Measurements from ENCODE around the gene LHFPL4.

Gene LHFPL4

DNA sequence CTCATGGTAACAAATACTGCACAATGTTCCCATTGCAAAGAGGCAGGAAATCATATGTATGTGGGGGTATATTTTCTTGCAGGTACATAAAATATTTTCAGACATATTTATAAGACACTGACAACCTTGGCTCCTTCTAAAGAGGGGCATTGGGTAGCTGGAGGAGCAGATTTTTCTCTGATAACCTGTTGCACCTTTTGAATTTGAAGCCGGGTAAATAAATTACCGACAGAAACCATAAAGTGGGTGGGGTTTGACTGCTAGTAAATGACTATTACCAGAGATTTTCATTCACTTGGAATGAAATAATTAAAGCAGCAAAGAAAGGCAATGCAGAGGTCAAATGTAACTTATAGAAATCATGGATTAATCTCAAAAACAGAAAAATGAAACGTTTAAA is 19.2 kb downstream of the LHFPL4 start:
- Histone ChIP-seq H3K4me1 (ENCODE audit: insufficient read depth, low read length) (no peaks in the 10 kb centered on the region), H3K9ac (ENCODE audit: low read length) (no peak overlapping the region), H3K27me3 (ENCODE audit: control insufficient read depth in 1 of 2, insufficient read depth in 2 of 2, low read length in 2 of 2) (no peaks in the 10 kb centered on the region), H3K36me3 (ENCODE audit: insufficient read depth, low read length) (no peaks in the 10 kb centered on the region), H3K9me3 (ENCODE audit: low read length) (no peaks in the 10 kb centered on the region), H3K27ac (ENCODE audit: low read depth, low read length) (no peak overlapping the region), H3K4me3 (ENCODE audit: low read depth in 1 of 2, low read length in 2 of 2) (no peak overlapping the region)

DNA sequence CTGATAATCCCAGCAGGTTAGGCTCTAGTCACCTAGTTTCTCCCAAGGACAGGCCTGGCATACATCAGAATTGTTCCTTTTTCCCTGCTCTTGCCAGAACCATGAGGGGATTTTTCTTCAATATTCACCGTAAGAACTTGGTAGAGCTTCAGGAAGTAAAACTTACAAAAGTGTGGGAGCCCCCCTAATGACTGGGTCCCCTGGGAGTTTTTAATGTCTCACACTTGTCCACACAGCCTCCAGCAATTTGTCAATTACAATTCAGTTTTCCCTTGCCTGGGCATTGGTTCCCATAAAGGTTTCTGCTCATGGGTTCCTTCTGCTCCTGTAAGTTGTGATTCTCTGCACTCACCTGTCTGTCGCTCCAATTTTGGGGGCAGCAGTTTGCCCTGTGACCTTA is 28.5 kb downstream of the LHFPL4 start:
- Histone ChIP-seq H3K4me1 (ENCODE audit: insufficient read depth, low read length) (no peaks in the 10 kb centered on the region), H3K4me3 (ENCODE audit: low read depth in 1 of 2, low read length in 2 of 2) (no peak overlapping the region), H3K9me3 (ENCODE audit: low read length) (no peaks in the 10 kb centered on the region), H3K36me3 (ENCODE audit: insufficient read depth, low read length) (no peaks in the 10 kb centered on the region), H3K27ac (ENCODE audit: low read depth, low read length) (no peak overlapping the region), H3K9ac (ENCODE audit: low read length) (no peak overlapping the region), H3K27me3 (ENCODE audit: control insufficient read depth in 1 of 2, insufficient read depth in 2 of 2, low read length in 2 of 2) (no peaks in the 10 kb centered on the region)

DNA sequence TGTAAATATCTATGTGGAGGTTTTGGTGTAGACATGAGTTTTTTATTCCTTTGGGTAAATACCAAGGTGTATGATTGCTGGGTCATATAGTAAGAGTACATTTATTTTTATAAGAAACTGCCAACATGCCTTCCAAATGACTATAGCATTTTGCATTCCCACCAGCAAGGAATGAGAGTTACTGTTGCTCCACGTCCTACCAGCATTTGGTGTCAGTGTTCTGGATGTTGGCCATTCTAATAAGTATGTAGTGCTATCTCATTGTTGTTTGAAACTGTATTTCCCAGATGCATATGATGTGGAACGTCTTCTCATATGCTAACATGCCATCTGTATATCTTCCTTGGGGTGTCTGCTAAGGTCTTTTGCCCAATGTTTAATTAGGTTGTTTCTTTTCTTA is 38.7 kb downstream of the LHFPL4 start:
- no peaks in the 10 kb centered on the region for H3K4me1 ChIP-seq (ENCODE audit: insufficient read depth, low read length)
- H3K9me3 ChIP-seq (ENCODE audit: low read length), result no peaks in the 10 kb centered on the region
- H3K27ac ChIP-seq (ENCODE audit: low read depth, low read length), result no peak overlapping the region
- H3K27me3 ChIP-seq (ENCODE audit: control insufficient read depth in 1 of 2, insufficient read depth in 2 of 2, low read length in 2 of 2), result peaks cover 0 to 5% of the 10 kb centered on the region in 2 donors
- H3K36me3 ChIP-seq (ENCODE audit: insufficient read depth, low read length), result no peaks in the 10 kb centered on the region
- no peak overlapping the region for H3K9ac ChIP-seq (ENCODE audit: low read length)
- no peak overlapping the region for H3K4me3 ChIP-seq (ENCODE audit: low read depth in 1 of 2, low read length in 2 of 2)

DNA sequence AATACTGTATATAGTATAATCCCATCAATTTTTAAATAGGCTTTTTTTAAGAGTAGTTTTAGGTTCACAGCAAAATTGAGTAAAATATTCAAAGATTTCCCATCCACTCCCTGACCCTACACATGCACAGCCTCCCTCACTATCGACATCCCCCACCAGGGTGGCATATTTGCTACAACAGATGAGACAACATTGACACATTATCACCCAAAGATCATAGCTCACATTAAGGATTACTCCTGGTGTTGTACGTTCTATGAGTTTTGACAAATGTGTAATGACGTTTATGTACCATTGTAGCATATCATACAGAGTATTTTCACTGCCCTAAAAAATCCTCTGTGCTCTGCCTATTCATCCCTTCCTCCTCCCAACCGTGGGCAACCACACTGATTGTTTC is 39.3 kb downstream of the LHFPL4 start:
- no peaks in the 10 kb centered on the region for H3K36me3 ChIP-seq (ENCODE audit: insufficient read depth, low read length)
- H3K9me3 ChIP-seq (ENCODE audit: low read length), result no peaks in the 10 kb centered on the region
- no peak overlapping the region for H3K9ac ChIP-seq (ENCODE audit: low read length)
- H3K27ac ChIP-seq (ENCODE audit: low read depth, low read length), result no peak overlapping the region
- H3K27me3 ChIP-seq (ENCODE audit: control insufficient read depth in 1 of 2, insufficient read depth in 2 of 2, low read length in 2 of 2), result peaks cover 0 to 11% of the 10 kb centered on the region in 2 donors
- H3K4me1 ChIP-seq (ENCODE audit: insufficient read depth, low read length), result no peaks in the 10 kb centered on the region
- H3K4me3 ChIP-seq (ENCODE audit: low read depth in 1 of 2, low read length in 2 of 2), result no peak overlapping the region

DNA sequence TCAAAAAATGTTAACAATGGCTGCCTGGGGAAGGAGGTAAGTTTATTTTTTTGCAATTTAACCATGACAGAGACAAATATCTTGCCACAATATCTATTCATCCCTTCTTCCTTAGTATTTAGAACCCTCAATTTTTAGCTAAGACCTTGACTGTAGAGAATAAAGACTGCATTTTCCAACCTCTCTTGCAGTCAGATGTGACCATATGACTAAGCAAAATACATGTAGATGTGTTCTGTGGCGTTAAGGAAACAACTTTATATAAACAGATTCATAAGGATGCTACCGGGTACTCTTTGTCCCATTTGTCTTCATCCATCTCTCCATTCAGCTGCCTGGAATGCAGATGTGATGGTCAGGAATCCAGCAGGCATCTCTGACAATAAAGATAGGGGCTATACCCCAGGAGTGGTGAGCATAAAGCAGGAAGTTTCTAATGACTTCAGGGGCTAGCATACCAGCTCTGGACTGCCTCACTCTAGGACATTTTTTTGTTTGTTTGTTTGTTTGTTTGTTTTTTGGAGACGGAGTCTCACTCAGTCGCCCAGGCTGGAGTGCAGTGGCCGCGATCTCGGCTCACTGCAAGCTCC is 41.1 kb downstream of the LHFPL4 start:
- Histone ChIP-seq H3K9me3 (ENCODE audit: low read length) (no peaks in the 10 kb centered on the region), H3K27ac (ENCODE audit: low read depth, low read length) (no peak overlapping the region), H3K9ac (ENCODE audit: low read length) (no peak overlapping the region), H3K4me1 (ENCODE audit: insufficient read depth, low read length) (no peaks in the 10 kb centered on the region), H3K27me3 (ENCODE audit: control insufficient read depth in 1 of 2, insufficient read depth in 2 of 2, low read length in 2 of 2) (peaks cover 0 to 20% of the 10 kb centered on the region in 2 donors), H3K4me3 (ENCODE audit: low read depth in 1 of 2, low read length in 2 of 2) (no peak overlapping the region), H3K36me3 (ENCODE audit: insufficient read depth, low read length) (no peaks in the 10 kb centered on the region)

DNA sequence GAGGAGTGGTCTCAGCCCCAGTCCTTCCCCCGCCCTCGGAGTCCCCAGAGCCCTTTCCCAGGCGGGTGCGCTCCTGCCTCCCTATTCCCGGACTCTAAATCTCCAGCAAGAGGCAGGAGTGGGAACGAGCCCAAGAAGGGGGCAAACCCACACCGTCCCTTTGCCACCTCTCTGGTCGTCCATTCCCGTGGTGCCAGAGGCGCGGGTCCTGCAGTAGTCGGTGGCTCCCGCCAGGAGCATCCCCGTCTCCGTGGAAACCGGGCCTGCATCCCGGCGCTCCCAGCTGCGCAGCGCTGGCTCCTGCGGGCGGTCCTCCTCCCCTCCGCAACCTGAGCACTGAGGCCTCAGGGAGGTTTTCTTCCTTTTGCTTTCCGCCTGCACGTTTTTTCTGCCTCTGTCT is 44.8 kb downstream of the LHFPL4 start:
- Histone ChIP-seq H3K27me3 (ENCODE audit: control insufficient read depth in 1 of 2, insufficient read depth in 2 of 2, low read length in 2 of 2) (peaks cover 0 to 20% of the 10 kb centered on the region in 2 donors), H3K27ac (ENCODE audit: low read depth, low read length) (no peak overlapping the region), H3K9me3 (ENCODE audit: low read length) (no peaks in the 10 kb centered on the region), H3K36me3 (ENCODE audit: insufficient read depth, low read length) (no peaks in the 10 kb centered on the region), H3K4me3 (ENCODE audit: low read depth in 1 of 2, low read length in 2 of 2) (no peak overlapping the region), H3K9ac (ENCODE audit: low read length) (no peak overlapping the region), H3K4me1 (ENCODE audit: insufficient read depth, low read length) (no peaks in the 10 kb centered on the region)

DNA sequence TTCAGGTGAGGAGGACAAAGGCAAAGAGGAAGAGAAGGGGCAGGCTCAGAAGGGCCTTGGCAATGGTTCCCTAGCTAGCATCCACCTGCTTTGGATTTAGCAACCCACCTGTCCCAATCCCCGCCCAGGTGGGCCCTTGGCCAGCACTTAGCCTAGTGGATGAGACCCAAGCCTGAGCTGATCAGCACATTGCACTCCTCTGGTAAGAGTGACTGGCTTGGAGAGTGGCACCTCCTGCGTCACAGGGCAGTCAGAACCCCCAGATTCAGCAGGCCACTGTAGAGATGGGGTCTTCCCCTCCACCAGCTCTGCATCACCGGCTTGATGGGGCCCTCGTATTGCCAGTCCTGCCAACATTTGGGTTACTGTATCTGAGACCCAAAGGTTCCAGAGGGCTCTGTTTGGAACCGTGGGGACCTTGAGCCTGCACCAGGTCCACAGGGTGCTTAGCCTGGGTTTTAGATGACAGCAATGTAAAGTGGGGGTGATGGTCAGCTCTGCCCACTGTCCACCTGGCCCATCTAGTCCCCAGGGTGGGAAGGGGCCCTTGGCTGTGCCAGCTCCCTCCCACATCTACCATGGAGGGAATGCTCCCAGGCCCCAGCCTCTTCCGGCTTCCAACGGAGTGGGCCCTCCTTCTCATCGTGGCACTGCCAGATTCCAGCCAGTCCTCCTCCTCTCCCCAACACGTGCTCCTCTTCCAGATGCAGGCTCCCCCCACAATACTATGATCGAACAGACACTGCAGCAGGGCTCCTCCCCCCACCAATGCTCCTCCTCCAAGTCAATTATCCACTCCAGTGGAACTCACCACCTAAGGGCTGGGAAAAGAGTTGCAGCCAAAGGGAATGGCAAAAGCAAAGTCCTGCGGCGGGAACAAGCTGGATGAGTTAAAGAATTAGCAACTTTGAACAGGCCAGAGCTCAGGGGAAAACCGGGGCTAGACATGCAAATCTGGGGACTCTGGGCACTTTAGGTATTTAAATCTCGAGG is 45.7 kb downstream of the LHFPL4 start:
- Histone ChIP-seq H3K4me3 (ENCODE audit: low read depth in 1 of 2, low read length in 2 of 2) (no peak overlapping the region), H3K27me3 (ENCODE audit: control insufficient read depth in 1 of 2, insufficient read depth in 2 of 2, low read length in 2 of 2) (peaks cover 0 to 20% of the 10 kb centered on the region in 2 donors), H3K36me3 (ENCODE audit: insufficient read depth, low read length) (no peaks in the 10 kb centered on the region), H3K9me3 (ENCODE audit: low read length) (no peaks in the 10 kb centered on the region), H3K4me1 (ENCODE audit: insufficient read depth, low read length) (no peaks in the 10 kb centered on the region), H3K9ac (ENCODE audit: low read length) (no peak overlapping the region), H3K27ac (ENCODE audit: low read depth, low read length) (no peak overlapping the region)

DNA sequence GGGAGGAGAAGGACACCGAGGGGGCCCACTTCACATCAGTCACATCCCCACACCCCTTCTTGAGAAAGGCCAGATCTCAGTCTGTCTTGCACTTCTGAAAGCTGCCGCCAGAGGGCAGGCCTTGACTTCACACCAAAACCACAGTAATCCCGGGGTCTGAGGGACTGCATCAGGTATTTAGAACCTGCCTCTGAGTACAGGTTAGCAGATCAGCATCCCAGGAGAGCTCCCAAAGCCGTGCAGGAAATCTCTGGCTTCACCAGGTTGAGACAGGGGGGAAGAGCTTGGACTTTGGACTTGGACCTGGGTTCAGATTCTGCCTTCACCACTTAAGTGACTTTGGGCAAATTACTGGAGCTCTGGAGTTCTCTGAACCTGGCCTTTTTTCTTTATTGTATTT is 50.3 kb downstream of the LHFPL4 start:
- Histone ChIP-seq H3K9me3 (ENCODE audit: low read length) (no peaks in the 10 kb centered on the region), H3K27ac (ENCODE audit: low read depth, low read length) (no peak overlapping the region), H3K36me3 (ENCODE audit: insufficient read depth, low read length) (no peaks in the 10 kb centered on the region), H3K4me3 (ENCODE audit: low read depth in 1 of 2, low read length in 2 of 2) (no peak overlapping the region), H3K4me1 (ENCODE audit: insufficient read depth, low read length) (peaks cover 7% of the 10 kb centered on the region), H3K27me3 (ENCODE audit: control insufficient read depth in 1 of 2, insufficient read depth in 2 of 2, low read length in 2 of 2) (peaks cover 7 to 31% of the 10 kb centered on the region in 2 donors), H3K9ac (ENCODE audit: low read length) (no peak overlapping the region)

DNA sequence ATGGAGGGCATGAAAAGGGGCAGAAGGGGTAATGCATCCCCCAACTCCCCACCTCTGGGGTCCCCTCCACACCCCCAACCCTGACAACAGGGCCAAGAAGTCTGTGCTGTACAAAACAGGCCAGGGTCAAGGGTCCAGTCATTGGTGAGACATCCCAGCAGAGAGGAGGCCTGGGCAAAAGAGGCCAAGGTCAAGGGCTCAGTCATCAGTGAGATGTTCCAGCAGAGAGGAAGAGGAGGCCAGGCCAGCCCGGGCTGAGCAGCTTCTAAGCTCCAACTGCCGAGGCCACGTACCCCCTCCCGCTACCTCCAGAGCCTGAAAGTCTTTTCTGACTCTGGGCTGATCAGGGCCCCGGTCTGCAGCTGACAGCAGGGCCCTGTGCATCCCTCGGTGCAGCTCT is 52.4 kb downstream of the LHFPL4 start:
- Histone ChIP-seq H3K4me3 (ENCODE audit: low read depth in 1 of 2, low read length in 2 of 2) (no peak overlapping the region), H3K9me3 (ENCODE audit: low read length) (no peaks in the 10 kb centered on the region), H3K36me3 (ENCODE audit: insufficient read depth, low read length) (no peaks in the 10 kb centered on the region), H3K27ac (ENCODE audit: low read depth, low read length) (no peak overlapping the region), H3K9ac (ENCODE audit: low read length) (no peak overlapping the region), H3K27me3 (ENCODE audit: control insufficient read depth in 1 of 2, insufficient read depth in 2 of 2, low read length in 2 of 2) (peaks cover 7 to 28% of the 10 kb centered on the region in 2 donors), H3K4me1 (ENCODE audit: insufficient read depth, low read length) (peaks cover 7% of the 10 kb centered on the region)

DNA sequence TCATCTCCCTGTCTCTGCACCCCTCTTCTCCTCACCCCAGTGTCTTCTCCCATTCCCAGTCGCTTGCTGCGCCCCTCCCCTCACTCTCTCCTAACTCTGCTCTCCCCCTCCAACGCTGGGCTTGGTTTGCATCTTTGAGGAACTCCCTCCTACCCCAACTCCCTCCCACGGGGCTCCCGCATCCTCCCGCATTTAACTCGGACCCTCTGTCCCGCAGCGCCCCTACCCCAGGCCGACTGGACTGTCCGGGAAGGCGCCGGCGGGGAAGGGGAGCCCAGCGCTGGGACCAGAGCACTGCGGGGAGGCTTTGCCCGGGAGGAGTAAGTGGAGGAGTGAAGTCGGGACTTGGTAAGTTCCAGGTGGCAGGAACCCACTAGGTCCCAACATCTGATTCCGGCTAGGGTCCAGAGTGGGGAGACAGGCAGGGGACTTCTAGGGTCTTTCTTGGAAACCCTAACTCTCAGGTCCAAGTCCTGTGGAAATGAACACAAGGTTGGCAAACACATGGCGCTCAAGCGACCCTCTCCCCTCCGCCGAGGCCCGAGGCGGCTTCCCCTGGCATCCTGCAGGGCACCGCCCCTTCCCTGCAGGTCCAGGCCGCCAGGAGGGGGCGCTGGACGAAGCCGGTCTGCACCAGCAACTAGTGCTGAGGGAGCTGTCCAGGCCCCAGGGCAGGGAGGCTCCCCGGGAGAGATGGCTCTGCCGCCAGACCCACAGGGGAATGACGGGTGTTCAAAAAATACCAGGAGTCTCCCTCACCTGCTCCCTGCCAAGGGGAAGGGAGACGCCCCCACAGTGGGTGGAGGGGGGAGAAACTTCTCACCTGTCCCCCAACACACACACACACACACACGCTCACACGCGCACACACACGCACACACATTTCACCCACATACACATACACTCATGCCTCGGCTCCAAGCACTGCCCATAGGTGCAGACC is 53.2 kb downstream of the LHFPL4 start:
- H3K36me3 ChIP-seq (ENCODE audit: insufficient read depth, low read length), result no peaks in the 10 kb centered on the region
- H3K27ac ChIP-seq (ENCODE audit: low read depth, low read length), result no peak overlapping the region
- no peaks in the 10 kb centered on the region for H3K9me3 ChIP-seq (ENCODE audit: low read length)
- no peak overlapping the region for H3K9ac ChIP-seq (ENCODE audit: low read length)
- peaks cover 7% of the 10 kb centered on the region for H3K4me1 ChIP-seq (ENCODE audit: insufficient read depth, low read length)
- no peak overlapping the region for H3K4me3 ChIP-seq (ENCODE audit: low read depth in 1 of 2, low read length in 2 of 2)
- H3K27me3 ChIP-seq (ENCODE audit: control insufficient read depth in 1 of 2, insufficient read depth in 2 of 2, low read length in 2 of 2), result peaks cover 7 to 28% of the 10 kb centered on the region in 2 donors
